PC-3 (cell line): ENCODE measurements around the gene CELF1.

Experiments used
- EZH2 ChIP-seq: fragments of 300-600 bp; sonication (generic); IDR thresholded peaks from one replicate; pipeline ENCODE4 v1.6.1; 2017; ENCODE audit warnings: antibody characterized with exemption, mild to moderate bottlenecking, low read length; ENCODE audit not compliant: unreplicated experiment
- TF ChIP-seq, protein P1 (sequence below): fragments of 300-600 bp; sonication (generic); conservative IDR thresholded peaks from 2 replicates; pipeline ENCODE4 v1.5.1; 2017; ENCODE audit warnings: antibody characterized with exemption, low read depth, mild to moderate bottlenecking, low read length

GRCh38 chr11:47460571-47461235 lies 92.2 kb downstream of the CELF1 start:
- TF ChIP-seq EZH2 = no peak
- TF ChIP-seq, protein P1, sequence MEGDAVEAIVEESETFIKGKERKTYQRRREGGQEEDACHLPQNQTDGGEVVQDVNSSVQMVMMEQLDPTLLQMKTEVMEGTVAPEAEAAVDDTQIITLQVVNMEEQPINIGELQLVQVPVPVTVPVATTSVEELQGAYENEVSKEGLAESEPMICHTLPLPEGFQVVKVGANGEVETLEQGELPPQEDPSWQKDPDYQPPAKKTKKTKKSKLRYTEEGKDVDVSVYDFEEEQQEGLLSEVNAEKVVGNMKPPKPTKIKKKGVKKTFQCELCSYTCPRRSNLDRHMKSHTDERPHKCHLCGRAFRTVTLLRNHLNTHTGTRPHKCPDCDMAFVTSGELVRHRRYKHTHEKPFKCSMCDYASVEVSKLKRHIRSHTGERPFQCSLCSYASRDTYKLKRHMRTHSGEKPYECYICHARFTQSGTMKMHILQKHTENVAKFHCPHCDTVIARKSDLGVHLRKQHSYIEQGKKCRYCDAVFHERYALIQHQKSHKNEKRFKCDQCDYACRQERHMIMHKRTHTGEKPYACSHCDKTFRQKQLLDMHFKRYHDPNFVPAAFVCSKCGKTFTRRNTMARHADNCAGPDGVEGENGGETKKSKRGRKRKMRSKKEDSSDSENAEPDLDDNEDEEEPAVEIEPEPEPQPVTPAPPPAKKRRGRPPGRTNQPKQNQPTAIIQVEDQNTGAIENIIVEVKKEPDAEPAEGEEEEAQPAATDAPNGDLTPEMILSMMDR = no peak
